IPS-20b (cell line): ENCODE data around the gene NUDCD3.
"Not testable (repeated sequence)": the region's sequence is repeated elsewhere in the genome, so short reads cannot be mapped to it uniquely, and the experiment has no call there.

Experiments
- H3K27ac ChIP-seq: one replicate; pipeline ENCODE4 v1.5.1; 2013; ENCODE audit warnings: low read length
- H3K27me3 ChIP-seq: 2 replicates; pipeline ENCODE4 v1.6.1; 2013; ENCODE audit warnings: mild to moderate bottlenecking, low read length, inconsistent platforms; ENCODE audit not compliant: insufficient read depth
- H3K36me3 ChIP-seq: 2 replicates; pipeline ENCODE4 v1.6.1; 2013; ENCODE audit warnings: low read depth, mild to moderate bottlenecking, inconsistent platforms, low read length, moderate library complexity; ENCODE audit not compliant: insufficient read depth
- H3K4me1 ChIP-seq: 2 replicates; pipeline ENCODE4 v1.6.1; 2013; ENCODE audit warnings: mild to moderate bottlenecking, control low read depth, inconsistent platforms, low read length, moderate library complexity; ENCODE audit not compliant: insufficient read depth
- H3K4me3 ChIP-seq: 2 replicates; pipeline ENCODE4 v1.5.1; 2013; ENCODE audit warnings: mild to moderate bottlenecking, low read length, inconsistent platforms
- H3K9ac ChIP-seq: 2 replicates; pipeline ENCODE4 v1.6.1; 2013; ENCODE audit warnings: low read depth, mild to moderate bottlenecking, inconsistent platforms, low read length, moderate library complexity
- H3K9me3 ChIP-seq: 2 replicates; pipeline ENCODE4 v1.6.1; 2013; ENCODE audit warnings: mild to moderate bottlenecking, low read depth, low read length, inconsistent platforms; ENCODE audit not compliant: insufficient read depth

The NUDCD3 gene

DNA sequence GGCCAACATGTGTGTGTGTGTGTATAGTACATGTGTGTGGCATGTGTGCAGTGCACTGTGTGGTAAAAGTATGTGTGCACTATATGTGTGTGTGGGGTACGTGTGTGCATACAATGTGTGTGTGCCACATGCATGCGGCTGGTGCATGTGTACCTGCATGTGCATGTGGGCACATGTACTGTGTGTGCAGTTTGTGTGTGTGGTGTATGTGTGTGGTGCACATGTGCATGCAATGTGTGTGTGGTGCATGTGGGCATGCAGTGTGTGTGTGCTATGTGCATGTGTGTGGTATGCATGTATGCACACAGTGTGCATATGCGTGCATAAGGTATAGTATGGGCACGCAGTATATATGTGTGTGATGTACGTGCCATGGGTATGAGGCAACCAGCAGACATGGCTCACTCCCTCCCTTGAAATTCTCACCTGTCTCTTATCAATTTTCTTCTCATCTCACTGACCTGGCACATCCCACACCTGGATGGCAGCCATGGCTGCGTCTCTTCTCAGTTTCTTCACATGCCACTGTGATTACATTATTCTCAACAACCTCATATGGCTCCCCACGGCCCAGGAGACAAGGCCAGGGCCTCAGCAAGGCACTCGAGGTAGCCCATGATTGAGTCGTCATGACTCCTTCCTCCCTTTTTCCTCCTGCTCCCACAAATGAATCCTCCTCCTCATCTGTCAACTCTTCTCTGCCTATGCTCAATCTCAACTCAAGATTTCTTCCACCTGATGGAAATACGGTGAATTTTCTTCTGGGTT, 57.0 kb downstream of the NUDCD3 start:
- Histone ChIP-seq H3K4me3 (no peak overlapping the region), H3K9ac (no peak overlapping the region), H3K36me3 (no peaks in the 10 kb centered on the region), H3K4me1 (no peaks in the 10 kb centered on the region), H3K27me3 (no peaks in the 10 kb centered on the region), H3K9me3 (no peaks in the 10 kb centered on the region), H3K27ac (no peak overlapping the region)

DNA sequence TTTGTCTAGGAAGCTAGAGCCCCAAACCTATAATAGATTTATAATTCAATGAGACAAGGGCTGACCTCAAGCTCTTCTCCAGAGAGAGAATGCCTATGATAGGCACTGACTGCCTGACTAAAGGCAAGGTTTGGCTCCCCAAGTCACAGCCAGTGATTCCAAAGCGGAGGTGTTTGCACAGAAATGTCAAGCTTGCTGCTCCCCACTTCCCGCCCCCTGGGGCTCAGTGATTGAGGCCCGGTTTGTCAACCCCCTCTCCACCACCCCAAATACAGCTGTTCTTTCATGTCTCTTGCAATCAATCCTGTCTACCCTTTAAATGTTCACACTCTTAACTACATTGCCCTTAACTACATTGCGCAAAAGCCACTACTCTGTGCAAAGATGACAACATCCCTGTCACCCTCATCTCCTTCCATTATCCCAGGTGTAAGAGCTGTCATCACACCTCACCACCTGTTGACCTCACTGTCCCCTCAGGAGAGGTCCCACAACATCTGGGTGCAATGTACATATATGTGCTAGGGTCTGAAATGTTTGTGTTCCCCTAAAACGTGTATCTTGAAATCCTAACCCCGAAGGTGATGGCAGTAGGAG, 58.0 kb downstream of the NUDCD3 start:
- no peaks in the 10 kb centered on the region for H3K9me3 ChIP-seq
- no peak overlapping the region for H3K27ac ChIP-seq
- H3K4me1 ChIP-seq = no peaks in the 10 kb centered on the region
- H3K27me3 ChIP-seq = no peaks in the 10 kb centered on the region
- no peak overlapping the region for H3K9ac ChIP-seq
- H3K4me3 ChIP-seq = no peak overlapping the region
- peaks cover 3% of the 10 kb centered on the region; the same call in 1 of the 2 replicates for H3K36me3 ChIP-seq

DNA sequence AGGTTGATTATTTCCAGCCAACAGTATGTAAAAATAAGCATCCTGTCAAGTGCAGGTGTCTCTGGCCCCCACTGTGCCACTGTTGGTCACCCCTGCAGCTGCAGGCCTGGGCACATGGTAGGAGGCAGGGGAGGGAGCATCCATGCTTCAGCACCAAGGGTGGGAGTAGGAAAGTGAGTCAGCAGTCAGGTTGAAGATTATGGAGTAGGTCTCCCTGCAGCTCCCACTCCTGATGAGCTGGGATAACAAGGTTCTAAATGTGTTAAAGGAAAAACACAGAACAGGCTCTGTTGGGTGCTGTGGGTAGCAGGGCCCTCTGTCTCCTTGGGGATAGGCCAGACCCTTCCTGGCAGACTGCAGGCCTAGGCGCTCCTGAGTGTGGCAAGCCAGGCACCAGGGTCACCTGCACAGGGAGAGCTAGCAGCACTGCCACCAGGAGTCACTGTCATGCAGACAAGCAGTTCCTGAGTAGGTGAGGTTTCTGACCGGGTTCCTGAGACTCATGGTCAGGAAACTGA, 59.3 kb downstream of the NUDCD3 start:
- no peak overlapping the region for H3K9ac ChIP-seq

DNA sequence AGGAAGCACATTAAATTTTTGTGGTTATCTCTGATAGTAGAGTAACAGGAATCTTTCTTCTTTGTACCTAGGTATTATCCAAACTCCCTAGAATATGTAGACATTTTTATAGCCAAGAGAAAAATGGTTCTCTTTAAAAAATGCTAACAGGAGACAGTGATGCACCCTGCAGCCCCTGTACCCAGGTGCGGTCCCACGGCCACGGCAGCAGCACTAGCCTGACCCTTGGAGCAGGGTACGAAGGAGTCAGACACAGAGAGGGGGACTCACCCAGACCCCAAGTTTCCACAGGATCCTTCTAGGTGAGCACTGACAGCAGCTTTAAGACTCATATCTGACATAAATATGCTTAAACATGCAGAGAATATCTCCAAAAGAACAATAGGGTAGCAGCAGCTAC, 60.4 kb downstream of the NUDCD3 start:
- Histone ChIP-seq H3K4me1 (no peaks in the 10 kb centered on the region), H3K9me3 (no peaks in the 10 kb centered on the region), H3K27me3 (no peaks in the 10 kb centered on the region), H3K36me3 (peaks cover 21% of the 10 kb centered on the region), H3K4me3 (no peak overlapping the region), H3K27ac (no peak overlapping the region), H3K9ac (no peak overlapping the region)

More for the DNA sequence above, 59.3 kb downstream of the NUDCD3 start:
- no peaks in the 10 kb centered on the region for H3K9me3 ChIP-seq
- H3K4me1 ChIP-seq = no peaks in the 10 kb centered on the region
- H3K4me3 ChIP-seq = no peak overlapping the region
- peaks cover 12% of the 10 kb centered on the region; the same call in 1 of the 2 replicates for H3K36me3 ChIP-seq
- H3K27me3 ChIP-seq = no peaks in the 10 kb centered on the region
- no peak overlapping the region for H3K27ac ChIP-seq

DNA sequence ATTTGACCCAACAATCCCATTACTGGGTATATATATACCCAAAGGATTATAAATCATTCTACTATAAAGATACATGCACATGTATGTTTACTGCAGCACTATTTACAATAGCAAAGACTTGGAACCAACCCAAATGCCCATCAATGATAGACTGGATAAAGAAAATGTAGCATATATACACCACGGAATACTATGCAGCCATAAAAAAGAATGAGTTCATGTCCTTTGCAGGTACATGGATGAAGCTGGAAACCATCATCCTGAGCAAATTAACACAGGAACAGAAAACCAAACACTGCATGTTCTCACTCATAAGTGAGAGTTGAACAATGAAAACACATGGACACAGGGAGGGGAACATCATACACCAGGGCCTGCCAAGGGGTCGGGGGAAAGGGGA, 65.7 kb downstream of the NUDCD3 start:
- H3K36me3 ChIP-seq = peaks cover 21% of the 10 kb centered on the region
- not testable (repeated sequence) for H3K9ac ChIP-seq, H3K4me3 ChIP-seq, H3K27ac ChIP-seq, H3K9me3 ChIP-seq, H3K4me1 ChIP-seq, H3K27me3 ChIP-seq

DNA sequence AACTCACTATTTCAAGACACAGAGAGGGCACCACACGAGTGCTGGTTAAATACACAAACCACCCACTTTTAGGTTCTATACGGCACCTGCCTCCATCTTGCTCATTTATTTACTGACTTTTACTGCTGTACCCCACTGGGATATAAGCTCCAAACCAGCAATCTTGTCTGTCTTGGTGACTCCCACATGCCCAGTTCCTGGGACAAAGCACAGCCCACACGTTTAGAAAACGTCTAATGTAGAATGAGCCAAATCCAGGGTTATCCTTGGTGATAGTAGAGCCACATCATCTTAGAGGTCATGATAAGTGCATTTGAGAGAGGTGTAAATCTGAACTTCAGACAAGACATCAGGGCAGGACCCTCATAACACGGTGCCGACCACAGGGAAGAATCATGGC, 73.5 kb downstream of the NUDCD3 start:
- H3K9ac ChIP-seq = no peak overlapping the region
- no peak overlapping the region for H3K4me3 ChIP-seq
- H3K36me3 ChIP-seq = peaks cover 4% of the 10 kb centered on the region
- no peaks in the 10 kb centered on the region for H3K4me1 ChIP-seq
- H3K27me3 ChIP-seq = no peaks in the 10 kb centered on the region
- no peak overlapping the region for H3K27ac ChIP-seq
- no peaks in the 10 kb centered on the region for H3K9me3 ChIP-seq

DNA sequence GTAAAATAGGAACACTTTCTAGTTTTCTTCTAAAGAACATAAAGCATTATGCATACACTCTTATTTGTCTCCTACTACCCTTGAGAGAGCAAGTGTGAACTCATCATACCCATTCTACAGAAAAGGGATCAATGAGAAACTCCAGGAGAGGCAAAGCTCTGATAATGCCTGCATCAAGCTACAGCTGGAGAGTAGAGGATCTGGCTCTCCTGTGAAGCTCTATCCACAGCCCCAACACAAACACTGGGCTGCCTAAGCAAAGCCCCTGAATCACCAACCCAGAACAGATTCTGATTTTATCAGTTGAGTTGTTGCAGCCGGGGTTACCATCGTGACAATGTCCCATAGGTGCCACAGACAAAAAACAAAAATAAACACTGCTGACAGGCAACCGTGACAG, 74.9 kb downstream of the NUDCD3 start:
- H3K27ac ChIP-seq = no peak overlapping the region
- H3K9ac ChIP-seq = no peak overlapping the region
- no peaks in the 10 kb centered on the region for H3K27me3 ChIP-seq
- peaks cover 8% of the 10 kb centered on the region for H3K9me3 ChIP-seq
- peaks cover 11% of the 10 kb centered on the region for H3K36me3 ChIP-seq
- H3K4me3 ChIP-seq = no peak overlapping the region
- no peaks in the 10 kb centered on the region for H3K4me1 ChIP-seq

DNA sequence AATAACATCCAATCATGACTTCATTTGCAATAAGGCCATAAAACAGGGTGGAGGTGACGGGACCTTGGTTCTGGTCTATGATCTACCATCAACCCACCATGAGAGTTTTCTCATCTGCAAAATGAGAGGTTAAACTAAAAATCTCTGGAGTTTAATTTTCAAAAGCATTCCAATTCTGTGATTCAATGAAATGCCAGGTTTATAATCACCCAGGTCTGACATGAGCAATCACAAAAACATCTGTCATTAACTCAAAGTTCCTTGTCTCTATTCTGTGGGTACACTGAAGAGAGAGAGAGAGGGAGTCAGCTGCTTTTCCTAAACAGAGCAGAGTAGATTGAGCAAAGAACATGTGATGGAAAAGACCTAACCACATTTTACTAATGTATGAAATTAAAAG, 75.4 kb downstream of the NUDCD3 start:
- peaks cover 11% of the 10 kb centered on the region for H3K36me3 ChIP-seq
- H3K27me3 ChIP-seq = no peaks in the 10 kb centered on the region
- H3K9ac ChIP-seq = no peak overlapping the region
- no peak overlapping the region for H3K27ac ChIP-seq
- no peaks in the 10 kb centered on the region for H3K4me1 ChIP-seq
- peaks cover 8% of the 10 kb centered on the region for H3K9me3 ChIP-seq
- H3K4me3 ChIP-seq = no peak overlapping the region

DNA sequence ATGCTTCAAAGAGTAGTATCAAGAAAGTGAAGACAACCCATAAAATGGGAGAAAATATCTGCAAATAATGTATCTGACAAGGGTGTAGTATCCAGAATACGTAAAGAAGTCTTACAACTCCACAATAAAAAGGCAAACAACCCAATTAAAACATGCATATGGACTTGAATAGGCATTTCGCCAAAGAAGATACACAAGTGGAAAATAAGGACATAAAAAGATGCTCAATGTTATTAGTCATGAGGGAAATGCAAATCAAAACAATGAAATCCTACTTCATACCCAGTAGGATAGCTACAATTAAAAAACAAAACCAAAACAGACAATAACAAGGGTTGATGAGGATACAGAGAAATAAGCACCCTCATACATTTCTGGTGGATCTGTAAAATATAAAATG, 79.2 kb downstream of the NUDCD3 start:
- Histone ChIP-seq H3K9ac (no peak overlapping the region), H3K9me3 (peaks cover 8% of the 10 kb centered on the region), H3K27me3 (no peaks in the 10 kb centered on the region), H3K4me1 (peaks cover 13% of the 10 kb centered on the region; the same call in 1 of the 2 replicates), H3K36me3 (peaks cover 11% of the 10 kb centered on the region), H3K4me3 (no peak overlapping the region), H3K27ac (no peak overlapping the region)

DNA sequence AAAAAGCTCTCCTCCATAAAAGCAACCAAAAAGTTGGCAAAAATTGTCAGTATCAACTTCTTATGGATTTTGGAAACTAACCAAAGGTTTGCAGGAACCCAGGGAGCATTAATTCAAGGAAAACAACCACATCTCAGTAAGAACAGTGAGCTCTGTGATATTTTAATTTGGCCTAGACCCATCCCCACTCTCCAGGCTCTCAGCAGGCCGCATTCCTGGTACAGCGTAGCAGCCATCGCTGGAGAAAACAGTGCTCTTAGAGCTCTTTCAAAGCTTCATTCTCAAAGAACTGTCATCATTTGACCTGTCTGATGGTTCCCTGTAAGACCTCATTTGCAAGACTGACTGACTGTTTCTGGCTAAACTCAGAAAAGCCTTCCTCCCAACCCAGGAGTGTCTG, 81.9 kb downstream of the NUDCD3 start:
- Histone ChIP-seq H3K36me3 (peaks cover 22% of the 10 kb centered on the region), H3K9me3 (peaks cover 8% of the 10 kb centered on the region), H3K4me1 (peaks cover 13% of the 10 kb centered on the region; the same call in 1 of the 2 replicates), H3K9ac (peak overlapping the region; percentile 18; the same call in 1 of the 2 replicates), H3K27me3 (no peaks in the 10 kb centered on the region), H3K27ac (no peak overlapping the region), H3K4me3 (peak overlapping the region; percentile 11; the same call in 1 of the 2 replicates)

DNA sequence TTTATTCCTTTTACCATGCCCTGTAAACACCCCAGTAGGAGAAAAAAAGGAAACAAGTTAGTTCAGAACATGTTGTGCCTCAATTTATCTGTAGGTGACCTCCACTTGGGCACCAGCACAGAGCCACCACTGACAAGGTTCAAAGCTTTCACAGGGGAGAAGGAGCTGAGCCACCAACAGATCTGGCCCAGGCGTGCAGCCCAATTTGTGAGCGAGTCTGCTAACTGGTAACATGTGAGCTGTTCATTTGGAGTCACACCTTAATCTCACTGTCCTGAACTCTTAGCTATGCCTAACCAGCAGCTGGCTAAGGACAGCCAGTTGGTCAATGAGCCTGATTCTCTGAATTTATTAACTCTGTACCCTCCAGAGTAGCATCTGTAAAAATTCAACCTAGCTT, 86.7 kb downstream of the NUDCD3 start:
- no peak overlapping the region for H3K4me3 ChIP-seq
- peaks cover 6% of the 10 kb centered on the region; the same call in 1 of the 2 replicates for H3K4me1 ChIP-seq
- no peaks in the 10 kb centered on the region for H3K9me3 ChIP-seq
- H3K27ac ChIP-seq = no peak overlapping the region
- peaks cover 22% of the 10 kb centered on the region for H3K36me3 ChIP-seq
- H3K9ac ChIP-seq = no peak overlapping the region
- no peaks in the 10 kb centered on the region for H3K27me3 ChIP-seq
